ENCODE measurements around the gene LRRC36. TPM values are rescaled to one million over a fixed set of nuclear protein-coding genes. Genes with fewer than 3 reads are reported as not detected.

The LRRC36 gene
- total and polyA plus RNA-seq, 2 donors from 2014 or later: 2.6 to 3.1 TPM

- no peak overlapping the region for H3K9ac ChIP-seq (ENCODE audit: low read length in 3 of 3)
- H3K36me3 ChIP-seq (ENCODE audit: control insufficient read depth in 2 of 3, insufficient read depth in 3 of 3, low read length in 3 of 3): no peaks in the 10 kb centered on the region
- no peaks in the 10 kb centered on the region for H3K27me3 ChIP-seq (ENCODE audit: control insufficient read depth, insufficient read depth, low read length)
- H3K9me3 ChIP-seq (ENCODE audit: control insufficient read depth in 2 of 3, insufficient read depth in 1 of 3, low read length in 3 of 3): no peaks in the 10 kb centered on the region
- DNase-seq (no peak), FAIRE-seq (no peak)
- no peak overlapping the region for H3K27ac ChIP-seq (ENCODE audit: low read depth in 2 of 2, low read length in 2 of 2)
- intact Hi-C loops (cut with DNase I): no loop called here
- no peak for TF ChIP-seq CTCF (IDR thresholded peaks at IDR 0.05; ENCODE audit: borderline replicate concordance, extremely low read depth, insufficient read depth)
- no peaks in the 10 kb centered on the region for H3K4me1 ChIP-seq (ENCODE audit: control insufficient read depth in 2 of 3, insufficient read depth in 2 of 3, low read depth in 1 of 3, low read length in 3 of 3)
- no peak overlapping the region for H3K4me3 ChIP-seq (ENCODE audit: low read length in 3 of 3)
Observed at GRCh38 chr16:67378642-67379041, 52.0 kb downstream of the LRRC36 start.

- H3K36me3 ChIP-seq (ENCODE audit: control insufficient read depth in 2 of 3, insufficient read depth in 3 of 3, low read length in 3 of 3): no peaks in the 10 kb centered on the region
- FAIRE-seq (no peak), DNase-seq (no peak)
- H3K27me3 ChIP-seq (ENCODE audit: control insufficient read depth, insufficient read depth, low read length): no peaks in the 10 kb centered on the region
- H3K27ac ChIP-seq (ENCODE audit: low read depth in 2 of 2, low read length in 2 of 2): no peak overlapping the region
- intact Hi-C loops (cut with DNase I): no loop called here
- H3K9ac ChIP-seq (ENCODE audit: low read length in 3 of 3): no peak overlapping the region
- TF ChIP-seq CTCF (IDR thresholded peaks at IDR 0.05; ENCODE audit: borderline replicate concordance, extremely low read depth, insufficient read depth): no peak
- no peak overlapping the region for H3K4me3 ChIP-seq (ENCODE audit: low read length in 3 of 3)
- H3K9me3 ChIP-seq (ENCODE audit: control insufficient read depth in 2 of 3, insufficient read depth in 1 of 3, low read length in 3 of 3): no peaks in the 10 kb centered on the region
- no peaks in the 10 kb centered on the region for H3K4me1 ChIP-seq (ENCODE audit: control insufficient read depth in 2 of 3, insufficient read depth in 2 of 3, low read depth in 1 of 3, low read length in 3 of 3)
Observed at GRCh38 chr16:67383284-67383683, 56.7 kb downstream of the LRRC36 start.

GRCh38 chr16:67384778-67385510 is 58.3 kb downstream of the LRRC36 start:
- Histone ChIP-seq H3K9ac (ENCODE audit: low read length in 3 of 3) (no peak overlapping the region), H3K36me3 (ENCODE audit: control insufficient read depth in 2 of 3, insufficient read depth in 3 of 3, low read length in 3 of 3) (no peaks in the 10 kb centered on the region), H3K4me3 (ENCODE audit: low read length in 3 of 3) (no peak overlapping the region), H3K9me3 (ENCODE audit: control insufficient read depth in 2 of 3, insufficient read depth in 1 of 3, low read length in 3 of 3) (no peaks in the 10 kb centered on the region), H3K27ac (ENCODE audit: low read depth in 2 of 2, low read length in 2 of 2) (no peak overlapping the region), H3K27me3 (ENCODE audit: control insufficient read depth, insufficient read depth, low read length) (no peaks in the 10 kb centered on the region), H3K4me1 (ENCODE audit: control insufficient read depth in 2 of 3, insufficient read depth in 2 of 3, low read depth in 1 of 3, low read length in 3 of 3) (no peaks in the 10 kb centered on the region)
- intact Hi-C loops (cut with DNase I): no loop called here
- TF ChIP-seq CTCF (IDR thresholded peaks at IDR 0.05; ENCODE audit: borderline replicate concordance, extremely low read depth, insufficient read depth): no peak
- FAIRE-seq (no peak), DNase-seq (no peak)

All from kidney (tissue), 14 donors.